ENCODE measurements around the gene GRIK1. TPM values are rescaled to one million over a fixed set of nuclear protein-coding genes. Genes with fewer than 3 reads are reported as not detected.

The GRIK1 gene
- total and polyA plus RNA-seq, 3 experiments from 2014 or later, result not detected

DNA sequence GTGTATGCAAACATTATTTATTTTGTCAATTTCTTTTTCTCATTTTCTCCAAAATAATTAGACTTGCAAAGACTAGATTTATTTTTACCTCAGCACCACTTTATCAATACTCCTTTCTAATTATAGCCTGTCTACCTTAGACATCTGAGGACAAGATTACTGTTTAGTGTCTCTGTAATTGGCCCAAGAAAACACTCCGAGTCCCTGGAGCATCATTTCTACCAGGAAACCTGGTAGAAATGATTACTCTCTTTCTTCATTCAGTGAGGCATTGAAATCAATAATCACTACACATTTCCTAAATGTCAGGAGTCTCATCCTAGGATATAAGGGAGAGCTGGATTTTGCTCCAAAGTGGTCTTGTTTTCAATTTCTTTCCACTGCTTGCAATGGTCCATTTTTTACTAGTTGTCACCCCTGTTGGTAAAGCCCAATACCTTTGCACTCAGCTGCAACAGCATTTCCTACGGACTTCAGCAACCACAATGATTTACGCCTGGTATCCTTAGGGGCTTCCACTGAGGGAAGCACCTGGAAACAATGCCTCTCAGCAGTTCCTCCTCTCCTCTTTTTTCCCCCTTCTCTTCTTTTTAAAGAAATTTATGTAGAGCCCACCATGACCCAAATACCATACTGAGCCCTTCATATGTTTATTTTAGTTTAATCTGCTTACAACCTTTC lies 64.6 kb downstream of the GRIK1 start:
- CTCF ChIA-PET, result no interaction called here
- Mint-ChIP-seq H3K4me3 (no peak overlapping the region), H3K36me3 (no peaks in the 10 kb centered on the region), H3K27ac (no peak overlapping the region), H3K9me3 (peaks cover 0 to 13% (median 0%) of the 10 kb centered on the region in 5 donors), H3K4me1 (no peaks in the 10 kb centered on the region), H3K27me3 (no peaks in the 10 kb centered on the region)
- Histone ChIP-seq H3K27me3 (ENCODE audit: insufficient read depth, low read length, poor library complexity, severe bottlenecking) (no peaks in the 10 kb centered on the region), H3K36me3 (ENCODE audit: insufficient read depth, low read length) (no peaks in the 10 kb centered on the region), H3K4me1 (ENCODE audit: insufficient read depth, low read length) (no peaks in the 10 kb centered on the region), H3K4me3 (ENCODE audit: low read length) (no peak overlapping the region), H3K27ac (ENCODE audit: low read depth, low read length) (no peak overlapping the region), H3K9me3 (ENCODE audit: low read length) (no peaks in the 10 kb centered on the region)
- DNase-seq, result no peak
- POLR2A ChIA-PET, result no interaction called here

DNA sequence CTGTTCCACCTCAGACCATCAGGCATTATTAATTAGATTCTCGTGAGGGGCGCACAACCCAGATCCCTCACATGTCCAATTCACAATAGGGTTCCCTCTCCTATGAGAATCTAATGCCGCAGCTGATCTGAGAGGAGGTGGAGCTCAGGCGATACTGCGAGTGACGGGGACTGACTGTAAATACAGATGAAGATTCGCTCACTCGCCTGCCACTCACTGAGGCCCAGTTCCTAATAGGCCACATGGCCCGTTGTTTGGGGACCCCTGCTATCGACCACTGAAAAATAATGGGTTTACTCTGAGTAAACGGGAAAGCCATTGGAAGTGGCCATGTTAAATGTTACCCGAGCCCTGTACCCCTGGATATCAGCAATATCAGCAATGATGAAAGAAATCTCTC lies 65.9 kb downstream of the GRIK1 start:
- Histone ChIP-seq H3K4me3 (ENCODE audit: low read length) (no peak overlapping the region), H3K9me3 (ENCODE audit: low read length) (no peaks in the 10 kb centered on the region), H3K27me3 (ENCODE audit: insufficient read depth, low read length, poor library complexity, severe bottlenecking) (no peaks in the 10 kb centered on the region), H3K27ac (ENCODE audit: low read depth, low read length) (no peak overlapping the region), H3K4me1 (ENCODE audit: insufficient read depth, low read length) (no peaks in the 10 kb centered on the region), H3K36me3 (ENCODE audit: insufficient read depth, low read length) (no peaks in the 10 kb centered on the region)
- DNase-seq, result no peak
- Mint-ChIP-seq H3K27me3 (no peaks in the 10 kb centered on the region), H3K4me3 (no peak overlapping the region), H3K36me3 (no peaks in the 10 kb centered on the region), H3K4me1 (no peaks in the 10 kb centered on the region), H3K27ac (no peak overlapping the region), H3K9me3 (peaks cover 0 to 4% (median 0%) of the 10 kb centered on the region in 5 donors)
- POLR2A ChIA-PET, result no interaction called here
- CTCF ChIA-PET, result no interaction called here

DNA sequence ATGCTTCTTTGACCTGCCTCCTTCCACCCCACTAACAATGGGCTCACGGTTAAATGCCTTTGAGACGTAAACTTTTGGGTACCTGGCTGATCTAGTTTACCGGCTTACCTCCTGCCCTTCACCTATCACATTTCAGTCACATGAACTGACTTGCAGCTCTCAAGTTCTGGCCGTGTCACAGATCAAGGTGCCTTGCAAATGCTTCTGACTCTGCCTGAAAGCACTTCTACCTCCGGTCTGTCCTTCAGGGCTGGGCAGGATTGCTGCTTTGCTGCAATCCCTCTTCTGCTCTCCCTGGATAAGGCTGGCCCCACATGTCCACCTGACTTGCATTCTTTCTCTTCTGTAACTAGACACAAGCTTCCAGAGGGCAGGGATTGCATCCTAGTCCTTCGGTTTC lies 69.0 kb downstream of the GRIK1 start:
- Mint-ChIP-seq H3K27ac (no peak overlapping the region), H3K36me3 (no peaks in the 10 kb centered on the region), H3K27me3 (peaks cover 0 to 2% of the 10 kb centered on the region in 2 donors), H3K9me3 (peaks cover 0 to 4% (median 0%) of the 10 kb centered on the region in 5 donors), H3K4me3 (no peak overlapping the region), H3K4me1 (no peaks in the 10 kb centered on the region)
- H3K4me3 ChIP-seq (ENCODE audit: low read length), result no peak overlapping the region
- H3K36me3 ChIP-seq (ENCODE audit: insufficient read depth, low read length), result no peaks in the 10 kb centered on the region
- no peak overlapping the region for H3K27ac ChIP-seq (ENCODE audit: low read depth, low read length)
- H3K4me1 ChIP-seq (ENCODE audit: insufficient read depth, low read length), result no peaks in the 10 kb centered on the region
- H3K9me3 ChIP-seq (ENCODE audit: low read length), result no peaks in the 10 kb centered on the region
- ChIA-PET POLR2A (no interaction called here), CTCF (interaction anchor here (0.7 kb wide), 1 partner anchor 90 kb away, joined by 3 read pairs; no protein-coding TSS in a partner anchor)
- no peak for DNase-seq
- no peaks in the 10 kb centered on the region for H3K27me3 ChIP-seq (ENCODE audit: insufficient read depth, low read length, poor library complexity, severe bottlenecking)

DNA sequence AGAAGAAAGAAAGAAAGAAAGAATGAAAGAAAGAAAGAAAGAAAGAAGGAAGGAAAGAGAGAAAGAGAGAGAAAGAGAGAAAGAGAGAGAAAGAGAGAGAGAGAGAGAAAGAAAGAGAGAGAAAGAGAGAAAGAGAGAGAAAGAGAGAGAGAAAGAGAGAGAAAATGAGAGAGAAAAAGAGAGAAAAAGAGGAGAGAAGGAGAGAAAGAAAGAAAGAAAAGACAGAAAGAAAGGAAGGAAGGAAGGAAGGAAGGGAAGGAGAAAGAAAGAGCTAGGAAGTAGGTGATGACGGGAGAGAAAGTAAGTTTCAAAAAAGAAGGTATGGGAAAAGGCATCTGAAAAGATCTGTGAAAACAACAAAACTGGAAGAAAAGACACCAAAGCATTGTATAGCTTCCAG lies 72.0 kb downstream of the GRIK1 start:
- H3K4me3 Mint-ChIP-seq, result no peak overlapping the region
- H3K9me3 Mint-ChIP-seq, result peaks cover 0 to 3% (median 0%) of the 10 kb centered on the region in 5 donors
- Histone ChIP-seq H3K27ac (ENCODE audit: low read depth, low read length) (no peak overlapping the region), H3K9me3 (ENCODE audit: low read length) (no peaks in the 10 kb centered on the region), H3K4me1 (ENCODE audit: insufficient read depth, low read length) (no peaks in the 10 kb centered on the region), H3K27me3 (ENCODE audit: insufficient read depth, low read length, poor library complexity, severe bottlenecking) (no peaks in the 10 kb centered on the region), H3K36me3 (ENCODE audit: insufficient read depth, low read length) (no peaks in the 10 kb centered on the region), H3K4me3 (ENCODE audit: low read length) (no peak overlapping the region)
- H3K36me3 Mint-ChIP-seq, result no peaks in the 10 kb centered on the region
- ChIA-PET POLR2A (no interaction called here), CTCF (no interaction called here)
- peaks cover 0 to 2% of the 10 kb centered on the region in 2 donors for H3K27me3 Mint-ChIP-seq
- no peaks in the 10 kb centered on the region for H3K4me1 Mint-ChIP-seq
- DNase-seq, result no peak
- H3K27ac Mint-ChIP-seq, result peak overlapping the region in 1 of 8 donors; percentile 8

DNA sequence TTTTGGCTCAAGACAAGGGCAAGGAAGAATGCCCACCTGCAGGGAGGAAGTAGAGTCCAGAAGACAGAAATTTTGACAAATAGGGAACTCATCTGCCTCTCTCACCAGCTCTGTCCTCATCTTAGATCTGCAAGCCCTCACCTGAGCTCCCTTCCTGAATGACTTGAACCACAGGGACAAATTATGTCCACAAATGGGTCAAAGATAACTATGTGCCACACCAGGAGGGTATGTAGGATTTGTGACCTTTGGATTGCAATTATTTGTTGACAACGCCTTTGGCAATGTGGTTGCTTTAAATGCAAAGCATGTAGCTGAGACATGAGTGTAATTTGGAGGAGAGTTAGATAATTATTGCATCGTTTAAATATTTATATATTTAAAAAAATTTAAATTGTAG lies 79.5 kb downstream of the GRIK1 start:
- H3K9me3 Mint-ChIP-seq, result peaks cover 0 to 2% (median 0%) of the 10 kb centered on the region in 5 donors
- H3K4me1 Mint-ChIP-seq, result no peaks in the 10 kb centered on the region
- Histone ChIP-seq H3K27me3 (ENCODE audit: insufficient read depth, low read length, poor library complexity, severe bottlenecking) (no peaks in the 10 kb centered on the region), H3K4me3 (ENCODE audit: low read length) (no peak overlapping the region), H3K27ac (ENCODE audit: low read depth, low read length) (no peak overlapping the region), H3K4me1 (ENCODE audit: insufficient read depth, low read length) (no peaks in the 10 kb centered on the region), H3K36me3 (ENCODE audit: insufficient read depth, low read length) (no peaks in the 10 kb centered on the region), H3K9me3 (ENCODE audit: low read length) (no peaks in the 10 kb centered on the region)
- no peak overlapping the region for H3K4me3 Mint-ChIP-seq
- ChIA-PET CTCF (no interaction called here), POLR2A (no interaction called here)
- H3K27ac Mint-ChIP-seq, result no peak overlapping the region
- H3K36me3 Mint-ChIP-seq, result no peaks in the 10 kb centered on the region
- H3K27me3 Mint-ChIP-seq, result no peaks in the 10 kb centered on the region
- no peak for DNase-seq

DNA sequence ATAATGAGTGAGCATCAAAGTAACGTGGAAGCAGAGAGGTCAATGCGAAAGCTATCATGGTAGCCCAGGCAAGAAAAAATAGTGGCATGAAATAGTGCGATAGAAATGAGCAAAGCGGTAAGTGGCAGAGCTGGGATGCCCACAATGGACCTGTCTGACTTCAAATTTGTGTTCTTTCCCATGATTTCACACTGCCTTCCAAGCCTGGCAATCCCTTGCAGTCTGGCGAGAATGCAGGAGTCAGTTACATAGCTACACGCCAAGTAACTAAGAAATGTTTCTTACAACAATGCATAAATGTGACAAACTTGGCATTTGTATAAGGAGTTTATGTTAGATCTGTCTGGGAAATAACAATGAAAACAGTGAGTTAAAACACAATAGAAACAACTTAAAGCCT lies 82.6 kb downstream of the GRIK1 start:
- Histone ChIP-seq H3K4me3 (ENCODE audit: low read length) (no peak overlapping the region), H3K9me3 (ENCODE audit: low read length) (no peaks in the 10 kb centered on the region), H3K36me3 (ENCODE audit: insufficient read depth, low read length) (no peaks in the 10 kb centered on the region), H3K27ac (ENCODE audit: low read depth, low read length) (no peak overlapping the region), H3K4me1 (ENCODE audit: insufficient read depth, low read length) (no peaks in the 10 kb centered on the region), H3K27me3 (ENCODE audit: insufficient read depth, low read length, poor library complexity, severe bottlenecking) (no peaks in the 10 kb centered on the region)
- Mint-ChIP-seq H3K27me3 (no peaks in the 10 kb centered on the region), H3K36me3 (no peaks in the 10 kb centered on the region), H3K27ac (no peak overlapping the region), H3K9me3 (no peaks in the 10 kb centered on the region), H3K4me1 (no peaks in the 10 kb centered on the region), H3K4me3 (no peak overlapping the region)
- CTCF ChIA-PET, result no interaction called here
- POLR2A ChIA-PET, result no interaction called here
- DNase-seq, result no peak

DNA sequence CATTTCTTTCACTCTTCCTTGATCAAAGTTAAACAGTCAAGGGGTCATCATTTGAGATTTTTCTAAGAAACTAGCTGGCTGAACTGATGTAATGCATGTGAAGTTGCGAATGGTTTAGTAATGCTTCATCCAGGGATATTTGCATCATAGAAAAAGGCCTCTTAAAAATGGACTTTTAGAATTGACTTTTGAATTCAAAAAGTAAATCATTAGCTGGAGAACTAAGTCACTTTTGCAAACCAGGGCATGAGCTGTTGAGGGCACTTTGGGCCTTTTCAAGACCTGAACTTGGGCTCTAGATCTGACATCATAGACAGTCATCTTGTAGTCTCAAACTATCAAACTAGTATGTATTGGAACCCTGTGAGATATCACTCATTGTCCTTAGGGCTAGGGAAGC lies 85.0 kb downstream of the GRIK1 start:
- Mint-ChIP-seq H3K4me3 (no peak overlapping the region), H3K4me1 (no peaks in the 10 kb centered on the region), H3K36me3 (no peaks in the 10 kb centered on the region), H3K9me3 (no peaks in the 10 kb centered on the region), H3K27me3 (no peaks in the 10 kb centered on the region), H3K27ac (no peak overlapping the region)
- CTCF ChIA-PET, result no interaction called here
- Histone ChIP-seq H3K27ac (ENCODE audit: low read depth, low read length) (no peak overlapping the region), H3K27me3 (ENCODE audit: insufficient read depth, low read length, poor library complexity, severe bottlenecking) (no peaks in the 10 kb centered on the region), H3K36me3 (ENCODE audit: insufficient read depth, low read length) (no peaks in the 10 kb centered on the region), H3K9me3 (ENCODE audit: low read length) (no peaks in the 10 kb centered on the region), H3K4me3 (ENCODE audit: low read length) (no peak overlapping the region), H3K4me1 (ENCODE audit: insufficient read depth, low read length) (no peaks in the 10 kb centered on the region)
- DNase-seq, result no peak
- POLR2A ChIA-PET, result no interaction called here

DNA sequence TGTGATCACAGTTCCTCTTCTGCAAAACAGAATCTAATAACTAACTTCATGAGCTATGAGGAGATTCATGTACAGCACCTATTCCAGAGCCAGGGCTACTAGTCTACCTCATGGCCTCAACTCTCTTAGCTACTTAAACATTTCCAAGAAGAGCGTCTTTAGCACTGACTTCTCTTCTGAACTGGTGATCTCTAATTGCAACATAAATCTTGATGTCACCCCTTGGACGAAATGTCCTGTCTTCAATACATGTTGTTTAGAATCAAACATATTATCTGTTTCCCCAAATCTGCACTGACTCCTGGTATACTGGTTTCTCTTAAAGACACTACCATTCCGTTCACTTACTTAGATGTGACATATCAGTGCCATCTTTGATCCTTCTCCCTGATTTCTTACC lies 88.2 kb downstream of the GRIK1 start:
- ChIA-PET POLR2A (no interaction called here), CTCF (no interaction called here)
- no peak for DNase-seq

More for the DNA sequence above, 88.2 kb downstream of the GRIK1 start:
- Histone ChIP-seq H3K9me3 (ENCODE audit: low read length) (no peaks in the 10 kb centered on the region), H3K27ac (ENCODE audit: low read depth, low read length) (no peak overlapping the region), H3K4me1 (ENCODE audit: insufficient read depth, low read length) (no peaks in the 10 kb centered on the region), H3K27me3 (ENCODE audit: insufficient read depth, low read length, poor library complexity, severe bottlenecking) (no peaks in the 10 kb centered on the region), H3K36me3 (ENCODE audit: insufficient read depth, low read length) (no peaks in the 10 kb centered on the region), H3K4me3 (ENCODE audit: low read length) (no peak overlapping the region)
- Mint-ChIP-seq H3K4me3 (no peak overlapping the region), H3K36me3 (no peaks in the 10 kb centered on the region), H3K27me3 (peaks cover 0 to 1% of the 10 kb centered on the region in 2 donors), H3K27ac (no peak overlapping the region), H3K9me3 (peaks cover 0 to 3% (median 0%) of the 10 kb centered on the region in 5 donors), H3K4me1 (no peaks in the 10 kb centered on the region)

Data from CD8-positive, alpha-beta memory T cell (primary cell).